Heart right ventricle (tissue), 16 donors: ENCODE data around the gene TSPAN9. TPM values are rescaled to one million over a fixed set of nuclear protein-coding genes. Genes with fewer than 3 reads are reported as not detected.

Experiments used
- ATAC-seq, 8 donors: fragments of 200-7000 bp; cut with Tn5 transposase; one replicate each; pipeline ENCODE4 v1.9.1; 2020; ENCODE audit warnings: mild to moderate bottlenecking in 8 of 8, moderate library complexity in 8 of 8, moderate number of reproducible peaks in 1 of 8
- DNase-seq, 2 donors: peaks; one replicate each; pipeline ENCODE4 v3.0.0-alpha.2; 2020
- H3K27ac ChIP-seq, 10 donors: fragments of 200-600 bp; sonication (generic) in 2 of 10; one replicate each; pipeline versions ENCODE4 v1.5.0 to v1.8.0; 2020 to 2022; ENCODE audit warnings: mild to moderate bottlenecking in 3 of 10
- H3K27me3 ChIP-seq, 7 donors: fragments of 200-600 bp; one replicate each; pipeline ENCODE4 v1.8.0; 2021 to 2022; ENCODE audit warnings: mild to moderate bottlenecking in 2 of 7
- H3K36me3 ChIP-seq, 9 donors: fragments of 200-600 bp; sonication (generic) in 1 of 9; one replicate each; pipeline versions ENCODE4 v1.5.0 to v1.8.0; 2020 to 2022; ENCODE audit warnings: mild to moderate bottlenecking in 2 of 9
- H3K4me1 ChIP-seq, 9 donors: fragments of 200-600 bp; sonication (generic) in 1 of 9; one replicate each; pipeline versions ENCODE4 v1.5.0 to v1.8.0; 2020 to 2022; ENCODE audit warnings: mild to moderate bottlenecking in 4 of 9
- H3K4me3 ChIP-seq, 10 donors: fragments of 200-600 bp; sonication (generic) in 2 of 10; one replicate each; pipeline versions ENCODE4 v1.5.0 to v1.8.0; 2020 to 2022; ENCODE audit warnings: mild to moderate bottlenecking in 7 of 10, moderate library complexity in 2 of 10
- H3K9me3 ChIP-seq, 11 donors: fragments of 200-600 bp in 10 of 11; sonication (generic) in 2 of 11; one replicate each; pipeline versions ENCODE4 v1.5.0 to v1.8.0; 2013 to 2022; ENCODE audit warnings: mild to moderate bottlenecking in 2 of 11, control low read depth in 1 of 11, moderate library complexity in 1 of 11
- CTCF ChIP-seq, 9 donors: fragments of 200-600 bp; sonication (generic) in 2 of 9; IDR thresholded peaks; one replicate each; pipeline versions ENCODE4 v1.5.0 to v1.8.0; 2021 to 2022; ENCODE audit warnings: antibody characterized with exemption in 9 of 9, mild to moderate bottlenecking in 5 of 9, moderate library complexity in 1 of 9
- WGBS, 2 donors: extraction: QIAGEN DNeasy Blood & Tissue Kit; methylation state at CpG; one replicate each; pipeline ENCODE4 v1.1.7; 2013; ENCODE audit warnings: inconsistent platforms in 1 of 2; 5-methylcytosine and 5-hydroxymethylcytosine counted together
- intact Hi-C, 10 donors: fragments of 100-400 bp; cut with DNase I; formaldehyde crosslinking; loops; one replicate each; pipeline versions ENCODE4 v1.11.1 to v1.14.2; 2022
- polyA plus RNA-seq, 2 donors: library from polyadenylated mRNA; stranded (reverse); fragments of 200-250 nt; gene quantifications; one replicate each; pipeline ENCODE4 v1.2.3, GENCODE V29; 2013
- total RNA-seq, 10 donors: library from RNA; stranded (reverse); fragmentation: NEBNext Ultra II Directional in 3 of 10; extraction: Animal tissue kit (Norgen Biotek cat#: 25700) in 3 of 10; gene quantifications; one replicate each; pipeline versions ENCODE4 v1.2.1 to v1.2.4, GENCODE V29; 2021 to 2023
- donor health status: Arrhythmogenic right ventricular cardiomyopathy.
- donor health status: ischemic (EF 13 %, LVEDD 7.1; RV severe dilation, severe dysfunction).
- donor health status: healthy with polysubstance abuse.
- donor health status: DM: no; HTN: yes; CAD: no.
- donor health status: DM: no; HTN: no; CAD: no.
- donor health status: ischemic (EF 25% LVEDD 6.9; RV normal size, moderate dysfunction).
- donor health status: ischemic (EF 25% LVEDD 5.7; RV mildly dilated, moderate dysfunction).
- donor health status: healthy.
- donor health status: DM: yes; HTN: yes; CAD: no.
- donor health status: Ischemic cardiomyopathy.
- donor health status: ischemic (EF 35%, LVEDD 5.7; RV mildly dilated, moderate dysfunction).
- donor health status: nonischemic (EF 11% LVEDD 7.7; RV severe dilation, severe dysfunction).
- donor health status: DM: yes; HTN: yes; CAD: no.
- donor health status: PGD.
- donor health status: ischemic (EF 29% LVEDD 5.4; RV normal size, mild dysfunction).
- donor health status: nonischemic (EF 23%, LVEDD 6.1; RV moderate dilation, normal function).

Gene TSPAN9
- total and polyA plus RNA-seq, 12 donors, result 63.0 to 401 (median 251) TPM

- TF ChIP-seq CTCF (IDR thresholded peaks at IDR 0.05), result peak; percentile 31 to 76 (median 67)
- H3K4me1 ChIP-seq, result peaks cover 4 to 29% (median 10%) of the 10 kb centered on the region in 9 donors
- intact Hi-C loops, result loop anchor here in 2 of 10 donors (2.0 to 5.0 kb wide), 2 partner anchors 154 to 157 kb away; no protein-coding TSS in a partner anchor
These were observed 35.5 kb upstream of the TSPAN9 start for GRCh38 chr12:3041558-3042164.

DNA sequence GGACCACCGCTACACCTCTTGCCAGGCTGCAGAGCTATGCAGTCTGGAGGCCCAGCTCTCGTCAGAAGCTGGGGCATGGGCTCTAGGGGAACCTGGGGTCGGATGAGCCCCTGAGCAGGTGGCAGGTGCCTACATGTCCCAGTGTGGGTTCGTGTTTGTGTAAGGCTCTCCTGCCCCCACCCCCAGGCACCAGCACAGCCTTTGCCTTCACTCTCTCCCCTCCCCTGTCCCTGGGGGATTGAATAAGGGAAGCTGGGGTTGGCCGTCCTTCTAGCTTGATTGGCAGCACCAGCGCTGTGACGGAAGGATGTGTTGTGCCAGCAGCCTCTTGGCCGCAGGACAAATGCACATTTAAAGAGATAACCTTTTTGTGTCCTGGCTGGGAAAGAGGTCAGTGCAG lies 34.8 kb upstream of the TSPAN9 start:
- 44 to 48% methylated on average over 8 of the region's 8 CpGs for WGBS, 2 donors
- Histone ChIP-seq H3K36me3 (peaks cover 0 to 39% (median 0%) of the 10 kb centered on the region in 9 donors), H3K4me3 (no peak overlapping the region), H3K9me3 (no peaks in the 10 kb centered on the region), H3K27ac (peak overlapping the region in 1 of 10 donors; percentile 46), H3K27me3 (no peaks in the 10 kb centered on the region), H3K4me1 (peaks cover 4 to 35% (median 11%) of the 10 kb centered on the region in 9 donors)
- peak; percentile 49 to 63 for DNase-seq
- intact Hi-C loops, result loop anchor here in 1 of 10 donors (5.0 kb wide), 1 partner anchor 155 kb away; no protein-coding TSS in a partner anchor
- TF ChIP-seq CTCF (IDR thresholded peaks at IDR 0.05), result no peak
- peak; percentile 8 to 62 (median 48) for ATAC-seq

More at GRCh38 chr12:3041558-3042164, 35.5 kb upstream of the TSPAN9 start:
- ATAC-seq, result peak; percentile 9 to 74 (median 44)
- Histone ChIP-seq H3K36me3 (peaks cover 0 to 43% (median 0%) of the 10 kb centered on the region in 9 donors), H3K4me3 (no peak overlapping the region), H3K27me3 (no peaks in the 10 kb centered on the region), H3K27ac (peak overlapping the region in 1 of 10 donors; percentile 46), H3K9me3 (no peaks in the 10 kb centered on the region)
- 69 to 71% methylated on average over 11 of the region's 11 CpGs for WGBS, 2 donors
- peak in 1 of 2 donors; percentile 47 for DNase-seq

DNA sequence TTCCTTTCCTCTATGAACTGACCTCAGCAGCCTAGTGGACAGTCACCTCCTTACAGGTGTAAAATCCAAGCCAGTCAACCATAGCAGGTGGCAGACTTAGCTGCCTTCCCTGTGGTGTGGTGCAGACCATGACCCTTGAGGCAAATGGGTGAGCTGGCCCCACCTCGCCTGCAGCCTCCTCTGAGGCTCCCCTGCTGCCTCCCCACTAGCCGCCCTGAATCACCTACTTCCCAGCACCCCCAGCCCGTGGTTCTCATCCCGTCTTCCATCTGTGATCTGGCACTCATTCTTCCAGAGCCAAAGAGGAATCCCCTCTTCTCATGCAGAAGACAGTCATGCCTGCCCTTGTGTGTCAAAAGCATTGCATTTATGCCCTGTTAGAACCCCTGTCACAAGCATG lies 34.4 kb upstream of the TSPAN9 start:
- WGBS, 2 donors, result 85 to 88% methylated on average over 4 of the region's 4 CpGs
- DNase-seq, result no peak
- Histone ChIP-seq H3K4me3 (no peak overlapping the region), H3K4me1 (peaks cover 4 to 39% (median 15%) of the 10 kb centered on the region in 9 donors), H3K9me3 (no peaks in the 10 kb centered on the region), H3K27ac (no peak overlapping the region), H3K27me3 (no peaks in the 10 kb centered on the region), H3K36me3 (peaks cover 0 to 34% (median 0%) of the 10 kb centered on the region in 9 donors)
- no peak for TF ChIP-seq CTCF (IDR thresholded peaks at IDR 0.05)
- ATAC-seq, result peak in 1 of 8 donors; percentile 1
- intact Hi-C loops, result loop anchor here in 1 of 10 donors (5.0 kb wide), 1 partner anchor 156 kb away; no protein-coding TSS in a partner anchor

DNA sequence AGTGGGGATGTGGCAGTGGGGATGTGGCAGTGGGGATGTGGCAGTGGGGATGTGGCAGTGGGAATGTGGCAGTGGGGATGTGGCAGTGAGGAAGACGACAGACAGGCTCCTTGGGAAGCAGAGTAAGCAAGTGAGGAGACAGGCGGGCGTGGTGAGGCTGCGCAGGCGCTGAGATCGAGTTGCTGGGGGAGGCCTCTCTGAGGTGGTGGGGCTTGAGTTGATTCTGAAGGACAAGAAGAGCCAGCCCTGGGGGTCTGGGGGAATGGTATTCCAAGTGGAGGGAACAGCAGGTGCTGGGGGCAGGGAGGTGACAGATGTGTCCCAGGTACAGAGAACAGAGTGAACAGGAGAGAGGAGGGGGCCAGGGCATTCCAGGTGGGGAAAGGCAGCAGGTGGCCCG lies 33.8 kb upstream of the TSPAN9 start:
- no peak for ATAC-seq
- no peaks in the 10 kb centered on the region for H3K27me3 ChIP-seq
- intact Hi-C loops, result loop anchor here in 1 of 10 donors (5.0 kb wide), 1 partner anchor 156 kb away; no protein-coding TSS in a partner anchor
- no peak overlapping the region for H3K27ac ChIP-seq
- peaks cover 0 to 28% (median 0%) of the 10 kb centered on the region in 9 donors for H3K36me3 ChIP-seq
- no peak for TF ChIP-seq CTCF (IDR thresholded peaks at IDR 0.05)
- no peak overlapping the region for H3K4me3 ChIP-seq
- 92 to 94% methylated on average over 7 of the region's 7 CpGs for WGBS, 2 donors
- no peaks in the 10 kb centered on the region for H3K9me3 ChIP-seq
- DNase-seq, result no peak
- peaks cover 4 to 45% (median 15%) of the 10 kb centered on the region in 9 donors for H3K4me1 ChIP-seq
